Prostate gland (tissue), 2 donors: ENCODE data around the gene SH3GLB2.

Source experiments
- POLR2A ChIP-seq: fragments of 450-650 bp; IDR thresholded peaks from one replicate; pipeline ENCODE4 v1.6.1; 2016; ENCODE audit warnings: antibody characterized with exemption, mild to moderate bottlenecking
- POLR2AphosphoS5 ChIP-seq: sonication (generic); formaldehyde crosslinking; IDR thresholded peaks from one replicate; pipeline ENCODE4 v1.6.1; 2017; ENCODE audit warnings: antibody characterized with exemption
- TF ChIP-seq, protein P1 (sequence below), 4 experiments: fragments of 200-600 bp in 2 of 4; fragments of 450-650 bp in 2 of 4; sonication (generic) in 2 of 4; IDR thresholded peaks; 1 replicate in 3 of 4; 2 replicates in 1 of 4; pipeline ENCODE4 v1.5.1; 2016 to 2019; ENCODE audit warnings: antibody characterized with exemption in 4 of 4, mild to moderate bottlenecking in 2 of 4, moderate library complexity in 2 of 4

- TF ChIP-seq, protein P1, sequence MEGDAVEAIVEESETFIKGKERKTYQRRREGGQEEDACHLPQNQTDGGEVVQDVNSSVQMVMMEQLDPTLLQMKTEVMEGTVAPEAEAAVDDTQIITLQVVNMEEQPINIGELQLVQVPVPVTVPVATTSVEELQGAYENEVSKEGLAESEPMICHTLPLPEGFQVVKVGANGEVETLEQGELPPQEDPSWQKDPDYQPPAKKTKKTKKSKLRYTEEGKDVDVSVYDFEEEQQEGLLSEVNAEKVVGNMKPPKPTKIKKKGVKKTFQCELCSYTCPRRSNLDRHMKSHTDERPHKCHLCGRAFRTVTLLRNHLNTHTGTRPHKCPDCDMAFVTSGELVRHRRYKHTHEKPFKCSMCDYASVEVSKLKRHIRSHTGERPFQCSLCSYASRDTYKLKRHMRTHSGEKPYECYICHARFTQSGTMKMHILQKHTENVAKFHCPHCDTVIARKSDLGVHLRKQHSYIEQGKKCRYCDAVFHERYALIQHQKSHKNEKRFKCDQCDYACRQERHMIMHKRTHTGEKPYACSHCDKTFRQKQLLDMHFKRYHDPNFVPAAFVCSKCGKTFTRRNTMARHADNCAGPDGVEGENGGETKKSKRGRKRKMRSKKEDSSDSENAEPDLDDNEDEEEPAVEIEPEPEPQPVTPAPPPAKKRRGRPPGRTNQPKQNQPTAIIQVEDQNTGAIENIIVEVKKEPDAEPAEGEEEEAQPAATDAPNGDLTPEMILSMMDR (IDR thresholded peaks at IDR 0.05), result no peak
- TF ChIP-seq POLR2AphosphoS5 (no peak), POLR2A (no peak)
Measured at GRCh38 chr9:129060991-129061390, 32.9 kb upstream of the SH3GLB2 start.
